ENCODE data around the gene ACTR3. TPM values are rescaled to one million over a fixed set of nuclear protein-coding genes. Genes with fewer than 3 reads are reported as not detected.

Gene ACTR3
- total and polyA plus RNA-seq, 2 of the 4 experiments (the other 2 are of a cell fraction), result 246 to 307 TPM

DNA sequence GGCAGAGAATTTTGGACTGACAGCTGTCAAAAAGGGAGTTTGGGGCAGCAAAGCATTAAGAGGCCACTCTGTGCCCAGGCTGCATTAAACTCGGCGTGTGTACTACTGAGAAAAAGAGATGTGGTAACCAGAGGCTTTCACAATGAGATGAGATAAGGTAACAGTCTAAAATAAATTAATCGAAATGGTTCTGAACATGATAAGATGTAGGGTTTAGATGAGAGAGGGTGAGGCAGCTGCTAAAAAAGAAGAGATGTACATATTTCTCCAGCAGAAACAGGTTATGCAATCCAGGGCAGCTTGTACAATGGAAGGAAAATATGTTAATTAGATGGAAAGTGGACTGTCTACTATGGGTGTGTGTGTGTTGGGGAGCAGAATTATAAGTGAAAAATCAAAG, 39.2 kb upstream of the ACTR3 start:
- Histone ChIP-seq H2AK5ac (ENCODE audit: low read depth, low read length) (no peak overlapping the region), H3K18ac (ENCODE audit: low read depth, low read length) (no peak overlapping the region), H4K8ac (ENCODE audit: low read depth in 2 of 2, low read length in 2 of 2) (no peak overlapping the region), H2AK9ac (replicated peaks; ENCODE audit: low read depth, low read length, poor library complexity) (no peak overlapping the region), H3K9me1 (ENCODE audit: insufficient read depth, low read length) (no peaks in the 10 kb centered on the region), H3K36me3 (ENCODE audit: control insufficient read depth, insufficient read depth, low read length) (no peaks in the 10 kb centered on the region), H3K4ac (ENCODE audit: low read depth, low read length) (no peak overlapping the region), H2BK5ac (ENCODE audit: low read depth, low read length, poor library complexity, severe bottlenecking) (no peak overlapping the region), H3K9ac (ENCODE audit: low read depth, low read length) (no peak overlapping the region), H4K91ac (ENCODE audit: insufficient read depth, low read depth, low read length) (no peak overlapping the region), H2BK120ac (ENCODE audit: low read depth, low read length) (no peak overlapping the region), H2BK20ac (ENCODE audit: low read depth, low read length) (no peak overlapping the region), H3K4me3 (ENCODE audit: insufficient read depth, low read depth, low read length) (no peak overlapping the region), H3K4me1 (ENCODE audit: control insufficient read depth, insufficient read depth, low read length) (no peaks in the 10 kb centered on the region; the same call in 1 of the 2 replicates), H4K5ac (ENCODE audit: low read depth, low read length) (no peak overlapping the region), H3K4me2 (ENCODE audit: low read depth, low read length) (no peak overlapping the region), H3K23ac (ENCODE audit: low read depth, low read length) (peak overlapping the region; percentile 24; the same call in 1 of the 2 replicates), H3K79me1 (ENCODE audit: low read depth in 1 of 2, low read length in 2 of 2) (no peaks in the 10 kb centered on the region), H4K20me1 (ENCODE audit: insufficient read depth, low read length) (no peaks in the 10 kb centered on the region), H3K27ac (ENCODE audit: insufficient read depth, low read length) (no peak overlapping the region), H3K14ac (replicated peaks; ENCODE audit: low read depth, low read length) (no peak overlapping the region), H2AFZ (replicated peaks; ENCODE audit: low read length, poor library complexity) (no peak overlapping the region), H3K56ac (ENCODE audit: extremely low read depth, insufficient read depth, low read length) (no peak overlapping the region), H3K27me3 (ENCODE audit: control insufficient read depth, insufficient read depth, low read length) (no peaks in the 10 kb centered on the region), H3K9me3 (ENCODE audit: control insufficient read depth, insufficient read depth, low read length) (no peaks in the 10 kb centered on the region), H2BK15ac (ENCODE audit: low read depth, low read length) (no peak overlapping the region)
- in situ Hi-C loops (cut with MboI; ENCODE audit: low sequenced_read_pairs) (no loop called here), dilution Hi-C loops (cut with HindIII; ENCODE audit: low sequenced_read_pairs, unreplicated experiment) (no loop called here), intact Hi-C loops (cut with micrococcal nuclease) (no loop called here)
- TF ChIP-seq FOS (IDR thresholded peaks at IDR 0.05; ENCODE audit: low read depth, low read length), result no peak
- TF ChIP-seq, protein P1, sequence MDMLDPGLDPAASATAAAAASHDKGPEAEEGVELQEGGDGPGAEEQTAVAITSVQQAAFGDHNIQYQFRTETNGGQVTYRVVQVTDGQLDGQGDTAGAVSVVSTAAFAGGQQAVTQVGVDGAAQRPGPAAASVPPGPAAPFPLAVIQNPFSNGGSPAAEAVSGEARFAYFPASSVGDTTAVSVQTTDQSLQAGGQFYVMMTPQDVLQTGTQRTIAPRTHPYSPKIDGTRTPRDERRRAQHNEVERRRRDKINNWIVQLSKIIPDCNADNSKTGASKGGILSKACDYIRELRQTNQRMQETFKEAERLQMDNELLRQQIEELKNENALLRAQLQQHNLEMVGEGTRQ (IDR thresholded peaks at IDR 0.05; ENCODE audit: low read depth, low read length), result no peak
- TF ChIP-seq RAD21 (IDR thresholded peaks at IDR 0.05; ENCODE audit: low read length), result no peak
- TF ChIP-seq NFE2L2 (IDR thresholded peaks at IDR 0.05; ENCODE audit: low read depth, low read length), result no peak
- no peak for TF ChIP-seq CEBPB (IDR thresholded peaks at IDR 0.05; ENCODE audit: low read depth, low read length)
- TF ChIP-seq, protein P2, sequence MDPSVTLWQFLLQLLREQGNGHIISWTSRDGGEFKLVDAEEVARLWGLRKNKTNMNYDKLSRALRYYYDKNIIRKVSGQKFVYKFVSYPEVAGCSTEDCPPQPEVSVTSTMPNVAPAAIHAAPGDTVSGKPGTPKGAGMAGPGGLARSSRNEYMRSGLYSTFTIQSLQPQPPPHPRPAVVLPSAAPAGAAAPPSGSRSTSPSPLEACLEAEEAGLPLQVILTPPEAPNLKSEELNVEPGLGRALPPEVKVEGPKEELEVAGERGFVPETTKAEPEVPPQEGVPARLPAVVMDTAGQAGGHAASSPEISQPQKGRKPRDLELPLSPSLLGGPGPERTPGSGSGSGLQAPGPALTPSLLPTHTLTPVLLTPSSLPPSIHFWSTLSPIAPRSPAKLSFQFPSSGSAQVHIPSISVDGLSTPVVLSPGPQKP (IDR thresholded peaks at IDR 0.05; ENCODE audit: borderline replicate concordance, low read depth, low read length), result no peak
- no peak for TF ChIP-seq RFX5 (IDR thresholded peaks at IDR 0.05; ENCODE audit: low read depth, low read length)
- TF ChIP-seq MAFK (IDR thresholded peaks at IDR 0.05; ENCODE audit: low read depth, low read length), result no peak
- no peak for TF ChIP-seq MAZ (IDR thresholded peaks at IDR 0.05; ENCODE audit: borderline replicate concordance, low read depth, low read length)
- no peak for TF ChIP-seq POLR2A (IDR thresholded peaks at IDR 0.05; ENCODE audit: low read depth, low read length)
- TF ChIP-seq RCOR1 (IDR thresholded peaks at IDR 0.05; ENCODE audit: insufficient replicate concordance, low read length), result no peak
- POLR2A ChIA-PET (ENCODE audit: unreplicated experiment), result no interaction called here
- no TSS peak for BruUV-seq (replicated peaks)
- CTCF ChIA-PET, result no interaction called here
- DNase-seq, result no peak
- 59% methylated on average over 3 of the region's 3 CpGs; no CpG with 5 or more reads in 1 of the 2 experiments for WGBS, 2 experiments (ENCODE audit: extremely low coverage in 2 of 2, insufficient read length in 1 of 2)
- no peak for ATAC-seq (ENCODE audit: low read depth)
